Activated T-helper 1 cell treated with anti-CD3 and anti-CD28 coated beads, Interleukin-12 subunit alpha, Interleukin-12 subunit beta, Interleukin-2, Interleukin-4 antibody, amounts not matched to agents 30 ng/mL and 10 ng/mL and 1 ng/mL, durations not matched to agents 14 hours and 24 hours and 36 hours (primary cell): ENCODE results near the gene HORMAD2. TPM values are rescaled to one million over a fixed set of nuclear protein-coding genes. Genes with fewer than 3 reads are reported as not detected.
A peak's percentile ranks its signal among the peaks of the same experiment; 100 is the strongest.

ENCODE experiments used
- DNase-seq: peaks from one replicate; pipeline ENCODE4 v3.0.0; 2021; ENCODE audit warnings: low spot score
- H3K27ac Mint-ChIP-seq: one replicate; pipeline ENCODE4 v1.8.0; 2021; ENCODE audit warnings: mild to moderate bottlenecking, mixed read lengths
- H3K27me3 Mint-ChIP-seq: one replicate; pipeline ENCODE4 v1.8.0; 2022; ENCODE audit warnings: mild to moderate bottlenecking, moderate library complexity, mixed read lengths; ENCODE audit not compliant: insufficient read depth
- H3K36me3 Mint-ChIP-seq: one replicate; pipeline ENCODE4 v1.8.0; 2021; ENCODE audit warnings: low read depth, mixed read lengths
- H3K4me1 Mint-ChIP-seq: one replicate; pipeline ENCODE4 v1.8.0; 2021; ENCODE audit warnings: low read depth, mixed read lengths
- H3K4me3 Mint-ChIP-seq: one replicate; pipeline ENCODE4 v1.8.0; 2021; ENCODE audit warnings: mild to moderate bottlenecking, moderate library complexity, mixed read lengths
- H3K9me3 Mint-ChIP-seq: one replicate; pipeline ENCODE4 v1.8.0; 2021; ENCODE audit warnings: mixed read lengths
- intact Hi-C: fragments of 100-400 bp; cut with micrococcal nuclease; formaldehyde crosslinking; loops from one replicate; pipeline ENCODE4 v1.15.1; 2024
- total RNA-seq: library from RNA; stranded (reverse); gene quantifications from 2 replicates; pipeline ENCODE4 v1.2.3, GENCODE V29; 2022

The HORMAD2 gene
- total RNA-seq, 1 donor from 2014 or later: 0.21 TPM

DNA sequence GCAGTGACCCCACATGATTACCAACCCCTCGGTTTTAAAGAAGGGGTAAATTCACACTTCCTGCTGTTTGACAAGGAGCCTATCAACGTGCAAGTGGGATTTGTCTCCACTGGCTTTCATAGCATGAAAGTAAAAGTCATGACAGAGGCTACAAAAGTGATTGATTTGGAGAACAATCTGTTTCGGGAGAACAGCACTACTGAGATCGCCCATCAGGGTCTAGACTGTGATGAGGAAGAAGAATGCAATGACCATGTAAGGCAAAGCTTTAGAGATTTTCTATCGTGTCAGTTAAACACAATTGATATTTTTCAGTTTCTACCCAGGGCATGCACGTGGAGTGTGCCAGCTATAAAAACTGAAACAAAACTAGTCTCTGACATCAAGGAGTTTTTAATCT lies 41.7 kb downstream of the HORMAD2 start:
- Mint-ChIP-seq H3K9me3 (no peaks in the 10 kb centered on the region), H3K27ac (no peak overlapping the region), H3K4me3 (peak overlapping the region; percentile 20), H3K27me3 (no peaks in the 10 kb centered on the region), H3K4me1 (peaks cover 38% of the 10 kb centered on the region), H3K36me3 (peaks cover 3% of the 10 kb centered on the region)
- DNase-seq: no peak
- intact Hi-C loops: no loop called here

DNA sequence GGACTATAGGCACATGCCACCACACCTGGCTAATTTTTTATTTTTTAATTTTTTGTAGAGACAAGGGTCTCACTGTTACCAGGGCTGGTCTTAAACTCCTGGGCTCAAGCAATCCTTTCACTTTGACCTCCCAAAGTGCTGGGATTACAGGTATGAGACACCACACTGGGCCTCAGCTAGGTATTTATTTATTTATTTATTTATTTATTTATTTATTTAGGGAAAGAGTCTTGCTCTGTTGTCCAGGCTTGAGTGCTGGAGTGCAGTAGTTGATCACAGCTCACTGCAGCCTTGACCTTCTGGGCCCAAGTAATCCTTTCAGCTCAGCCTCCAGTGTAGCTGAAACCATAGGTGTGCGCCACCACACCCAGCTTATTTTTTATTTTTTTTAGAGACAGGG lies 43.2 kb downstream of the HORMAD2 start:
- intact Hi-C loops: no loop called here
- Mint-ChIP-seq H3K4me1 (peaks cover 36% of the 10 kb centered on the region), H3K36me3 (peaks cover 7% of the 10 kb centered on the region), H3K27ac (no peak overlapping the region), H3K4me3 (no peak overlapping the region), H3K27me3 (no peaks in the 10 kb centered on the region), H3K9me3 (peaks cover 5% of the 10 kb centered on the region)
- DNase-seq: no peak

DNA sequence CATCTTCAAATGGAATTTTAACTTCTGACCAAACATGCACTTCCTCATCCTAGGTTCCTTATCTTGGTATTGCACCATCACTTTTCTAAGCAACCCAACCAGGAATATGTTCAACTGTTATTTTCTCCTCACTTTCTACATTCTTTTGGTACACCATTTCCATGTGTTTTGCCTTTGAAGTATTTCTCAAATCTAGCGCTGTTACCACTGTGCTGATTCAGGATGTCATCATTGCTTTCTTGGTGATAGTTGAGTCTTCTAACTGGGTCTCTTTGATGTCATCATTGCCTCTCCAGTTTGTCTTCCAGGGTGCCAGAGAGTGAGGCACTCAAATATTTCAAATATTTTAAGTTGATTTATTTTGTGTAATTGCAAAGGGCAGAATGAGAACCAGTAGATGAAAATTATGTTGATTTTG lies 47.5 kb downstream of the HORMAD2 start:
- no peak for DNase-seq
- no peaks in the 10 kb centered on the region for H3K27me3 Mint-ChIP-seq
- no peak overlapping the region for H3K27ac Mint-ChIP-seq
- no peak overlapping the region for H3K4me3 Mint-ChIP-seq
- intact Hi-C loops: no loop called here
- H3K9me3 Mint-ChIP-seq: peaks cover 5% of the 10 kb centered on the region
- H3K36me3 Mint-ChIP-seq: peaks cover 7% of the 10 kb centered on the region
- H3K4me1 Mint-ChIP-seq: peaks cover 35% of the 10 kb centered on the region

DNA sequence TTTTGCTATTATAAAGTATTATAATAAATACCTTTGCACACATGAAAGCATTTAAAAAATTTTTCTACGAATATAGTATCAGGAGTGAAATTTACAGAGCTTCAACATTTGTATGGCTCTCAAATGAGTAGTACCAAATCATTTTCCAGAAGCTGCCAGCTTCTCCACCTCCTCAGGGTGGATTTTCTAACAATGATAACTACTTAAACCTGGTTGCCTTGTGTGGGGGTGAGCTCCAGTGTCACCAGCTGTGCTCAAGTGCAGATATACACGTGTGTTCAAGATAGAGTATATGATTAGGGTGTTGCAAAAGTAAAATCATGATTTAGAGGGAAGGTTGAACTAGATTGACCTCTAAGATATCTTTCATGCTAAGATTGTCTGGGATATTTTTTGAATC lies 48.2 kb downstream of the HORMAD2 start:
- Mint-ChIP-seq H3K9me3 (peaks cover 5% of the 10 kb centered on the region), H3K4me1 (peaks cover 31% of the 10 kb centered on the region), H3K36me3 (peaks cover 7% of the 10 kb centered on the region), H3K4me3 (no peak overlapping the region), H3K27me3 (no peaks in the 10 kb centered on the region), H3K27ac (no peak overlapping the region)
- intact Hi-C loops: no loop called here
- no peak for DNase-seq

DNA sequence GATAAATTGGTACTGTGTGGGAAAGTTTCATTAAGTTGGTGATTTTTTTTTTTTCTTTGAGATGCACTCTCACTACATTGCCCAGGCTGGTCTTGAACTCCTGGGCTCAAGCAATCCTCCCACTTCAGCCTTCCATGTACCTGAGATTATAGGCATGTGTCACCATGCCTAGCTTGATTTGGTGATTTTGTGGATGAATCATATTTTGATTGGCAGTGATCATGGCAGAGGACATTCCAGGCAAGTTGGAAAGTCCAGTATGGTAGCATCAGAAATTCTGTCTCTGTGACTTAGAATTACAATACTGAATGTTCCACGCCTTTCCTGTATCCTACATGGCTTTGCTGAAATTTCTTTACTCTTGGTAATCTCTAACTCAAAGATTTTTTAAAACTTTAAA lies 49.4 kb downstream of the HORMAD2 start:
- Mint-ChIP-seq H3K4me1 (peaks cover 27% of the 10 kb centered on the region), H3K27ac (no peak overlapping the region), H3K9me3 (peaks cover 5% of the 10 kb centered on the region), H3K4me3 (no peak overlapping the region), H3K36me3 (peaks cover 5% of the 10 kb centered on the region), H3K27me3 (no peaks in the 10 kb centered on the region)
- intact Hi-C loops: no loop called here
- DNase-seq: no peak

DNA sequence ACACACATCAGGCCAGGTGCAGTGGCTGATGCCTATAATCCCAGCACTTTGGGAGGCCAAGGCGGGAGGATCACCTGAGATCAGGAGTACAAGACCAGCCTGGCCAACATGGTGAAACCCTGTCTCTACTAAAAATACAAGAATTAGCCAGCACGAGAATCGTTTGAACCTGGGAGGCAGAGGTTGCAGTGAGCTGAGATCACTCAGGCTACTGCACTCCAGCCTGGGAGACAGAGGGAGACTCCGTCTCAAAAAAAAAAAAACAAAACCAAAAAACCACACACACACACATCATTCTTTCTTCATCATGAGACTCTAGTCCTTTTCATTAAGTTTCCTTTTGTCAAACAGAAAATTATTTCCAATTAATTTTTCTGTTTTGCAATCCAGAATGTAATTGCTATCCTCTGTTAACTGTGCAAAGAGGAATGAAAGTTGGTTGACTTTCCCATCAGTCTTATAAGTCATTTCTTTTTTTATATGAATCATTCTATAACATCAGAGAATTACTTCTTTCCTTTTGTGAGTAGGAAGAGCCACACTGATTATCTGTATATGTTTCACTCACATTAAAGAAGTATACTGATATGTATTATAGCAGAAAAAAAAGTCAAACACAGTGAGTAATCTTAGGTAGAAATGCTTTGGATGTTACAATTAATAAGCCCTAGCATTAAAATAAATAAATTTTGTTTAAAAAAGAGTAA lies 52.2 kb downstream of the HORMAD2 start:
- Mint-ChIP-seq H3K27ac (peak overlapping the region; percentile 44), H3K36me3 (peaks cover 5% of the 10 kb centered on the region), H3K4me1 (peaks cover 26% of the 10 kb centered on the region), H3K9me3 (peaks cover 5% of the 10 kb centered on the region), H3K27me3 (no peaks in the 10 kb centered on the region), H3K4me3 (no peak overlapping the region)
- intact Hi-C loops: loop anchor here (2.0 kb wide), 1 partner anchor 34 kb away; no protein-coding TSS in a partner anchor
- no peak for DNase-seq

DNA sequence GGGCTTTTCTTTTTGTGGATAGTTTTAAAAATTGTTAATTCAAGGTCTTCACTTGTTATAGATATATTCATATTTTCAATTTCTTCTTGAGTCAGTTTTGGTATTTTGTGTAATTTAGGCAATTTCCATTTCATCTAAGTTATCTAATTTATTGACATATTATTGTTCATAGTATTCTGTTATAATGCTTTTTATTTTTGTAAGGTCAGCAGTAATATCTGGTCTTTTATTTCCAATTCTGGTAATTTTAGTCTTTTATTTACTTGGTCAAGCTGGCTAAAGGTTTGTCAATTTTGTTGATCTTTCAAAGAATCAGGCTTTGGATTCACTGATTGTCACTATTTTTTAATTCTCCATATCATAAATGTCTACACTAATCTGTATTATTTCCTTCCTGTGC lies 60.1 kb downstream of the HORMAD2 start:
- H3K27me3 Mint-ChIP-seq: no peaks in the 10 kb centered on the region
- H3K36me3 Mint-ChIP-seq: peaks cover 17% of the 10 kb centered on the region
- no peak overlapping the region for H3K27ac Mint-ChIP-seq
- peaks cover 32% of the 10 kb centered on the region for H3K9me3 Mint-ChIP-seq
- H3K4me3 Mint-ChIP-seq: no peak overlapping the region
- no peak for DNase-seq
- intact Hi-C loops: no loop called here
- no peaks in the 10 kb centered on the region for H3K4me1 Mint-ChIP-seq

DNA sequence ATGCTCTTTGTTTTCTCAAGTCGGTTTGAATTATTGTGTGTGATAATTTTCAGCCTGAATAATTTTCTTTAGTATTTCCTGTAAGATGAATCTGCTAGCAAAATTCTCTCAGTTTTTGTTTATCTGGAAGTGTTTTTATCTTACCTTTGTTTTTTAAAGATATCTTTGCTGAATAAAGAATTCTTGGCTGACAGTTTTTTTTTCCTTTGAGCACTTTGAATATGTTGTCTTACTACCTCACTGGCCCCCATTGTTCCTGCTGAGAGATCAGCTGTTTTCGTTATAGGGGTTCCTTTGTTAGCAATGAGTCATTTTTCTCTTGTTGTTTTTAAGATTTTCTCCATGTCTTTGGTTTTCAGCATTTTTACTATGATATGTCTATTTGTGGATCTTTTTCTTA lies 63.0 kb downstream of the HORMAD2 start:
- peaks cover 43% of the 10 kb centered on the region for H3K9me3 Mint-ChIP-seq
- DNase-seq: no peak
- H3K4me3 Mint-ChIP-seq: no peak overlapping the region
- no peak overlapping the region for H3K27ac Mint-ChIP-seq
- peaks cover 22% of the 10 kb centered on the region for H3K36me3 Mint-ChIP-seq
- intact Hi-C loops: no loop called here
- H3K4me1 Mint-ChIP-seq: peaks cover 4% of the 10 kb centered on the region
- no peaks in the 10 kb centered on the region for H3K27me3 Mint-ChIP-seq

DNA sequence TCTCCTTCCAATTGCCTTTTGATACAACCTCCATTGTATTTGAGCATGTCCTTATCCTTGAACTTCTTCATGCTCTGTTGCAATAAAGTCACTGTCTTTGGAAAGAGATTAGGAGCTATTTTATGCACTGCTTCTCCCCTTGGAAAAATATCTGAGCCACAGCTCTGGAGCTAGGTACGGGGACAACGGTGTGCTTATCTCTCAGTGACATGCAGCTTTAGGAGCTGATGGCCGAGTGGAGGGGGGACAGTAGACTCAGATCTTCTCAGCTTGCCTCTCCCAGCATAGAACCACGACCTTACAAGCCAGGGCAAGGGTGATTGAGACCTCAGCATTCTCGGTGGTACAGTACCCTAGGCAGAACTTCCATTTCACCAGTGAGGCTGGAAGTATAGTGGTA lies 64.1 kb downstream of the HORMAD2 start:
- Mint-ChIP-seq H3K9me3 (peaks cover 43% of the 10 kb centered on the region), H3K36me3 (peaks cover 23% of the 10 kb centered on the region), H3K4me1 (peaks cover 7% of the 10 kb centered on the region), H3K27ac (no peak overlapping the region), H3K27me3 (no peaks in the 10 kb centered on the region), H3K4me3 (no peak overlapping the region)
- intact Hi-C loops: no loop called here
- no peak for DNase-seq

DNA sequence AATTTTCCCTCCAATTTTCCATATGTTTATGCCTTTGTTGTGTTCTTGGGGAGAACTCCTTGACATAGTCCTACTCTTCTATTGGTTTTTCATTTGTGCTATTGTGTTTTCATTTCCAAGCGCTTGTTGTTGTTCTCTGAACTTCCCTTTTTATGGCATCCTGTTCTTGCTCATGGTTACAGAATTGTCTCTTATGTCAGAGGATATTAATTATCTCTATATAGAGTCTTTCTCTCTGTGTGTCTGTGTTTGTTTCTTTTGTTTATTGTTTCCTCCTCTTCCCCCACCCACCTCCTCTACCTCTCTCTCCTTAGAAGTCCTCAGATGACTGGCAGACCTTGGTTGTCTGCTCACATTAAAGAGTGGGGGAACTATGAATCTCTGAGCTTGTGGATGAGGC lies 69.9 kb downstream of the HORMAD2 start:
- Mint-ChIP-seq H3K27ac (no peak overlapping the region), H3K4me1 (peaks cover 27% of the 10 kb centered on the region), H3K27me3 (no peaks in the 10 kb centered on the region), H3K9me3 (peaks cover 23% of the 10 kb centered on the region), H3K4me3 (no peak overlapping the region), H3K36me3 (peaks cover 11% of the 10 kb centered on the region)
- no peak for DNase-seq
- intact Hi-C loops: no loop called here

DNA sequence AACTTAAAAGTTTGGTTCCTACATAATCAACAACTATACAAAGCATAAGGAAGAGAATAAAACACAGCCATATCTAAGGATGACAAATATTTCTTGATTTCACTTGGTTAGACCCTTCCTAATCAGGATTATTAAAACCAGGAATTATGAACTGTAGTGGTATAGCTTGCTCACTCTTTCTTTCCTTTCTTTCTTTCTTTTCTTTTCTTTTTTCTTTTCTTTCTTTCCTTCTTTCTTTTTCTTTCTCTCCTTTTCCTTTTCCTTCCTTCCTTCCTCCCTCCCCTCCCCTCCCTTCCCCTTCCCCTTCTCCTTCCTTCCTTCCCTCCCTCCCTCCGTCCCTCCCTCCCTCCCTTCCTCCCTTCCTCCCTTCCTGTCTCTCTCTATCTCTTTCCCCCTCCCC lies 78.0 kb downstream of the HORMAD2 start:
- Mint-ChIP-seq H3K36me3 (peaks cover 5% of the 10 kb centered on the region), H3K27me3 (peaks cover 2% of the 10 kb centered on the region), H3K4me1 (peaks cover 60% of the 10 kb centered on the region), H3K4me3 (peak overlapping the region; percentile 45), H3K27ac (peak overlapping the region; percentile 93), H3K9me3 (peaks cover 7% of the 10 kb centered on the region)
- intact Hi-C loops: no loop called here
- no peak for DNase-seq

DNA sequence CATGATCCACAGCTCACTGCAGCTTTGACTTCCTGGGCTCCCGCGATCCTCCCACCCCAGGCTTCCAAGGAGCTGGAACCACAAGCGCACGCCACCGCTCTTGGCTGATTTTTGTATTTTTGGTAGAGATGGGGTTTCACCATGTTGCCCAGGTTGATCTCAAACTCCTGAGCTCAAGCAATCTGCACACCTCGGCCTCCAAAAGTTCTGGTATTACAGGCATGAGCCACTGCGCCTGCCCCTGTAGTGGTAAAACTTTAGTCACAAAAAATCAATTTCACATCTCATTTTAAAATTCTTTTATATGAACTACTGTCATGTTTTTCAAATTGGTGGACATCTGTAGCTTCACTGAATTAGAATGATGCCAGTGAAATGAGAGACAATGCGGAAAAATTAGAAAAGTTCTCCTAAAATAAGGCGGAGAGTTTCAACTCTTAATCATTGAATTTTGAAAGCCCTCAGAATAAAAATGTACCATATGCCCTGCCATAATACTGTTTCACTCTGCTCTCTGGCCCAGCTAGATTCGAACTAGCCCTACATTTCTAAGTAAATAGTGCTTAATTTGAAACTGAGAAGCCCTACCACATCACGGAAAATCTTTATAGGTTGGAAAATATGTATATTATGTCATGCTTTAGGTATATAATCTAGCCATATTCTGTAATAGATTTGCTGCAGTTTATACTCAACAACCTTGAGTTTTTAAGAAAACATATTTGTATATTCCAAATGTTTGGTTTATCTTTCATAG lies 78.7 kb downstream of the HORMAD2 start:
- intact Hi-C loops: loop anchor here (1.0 kb wide), 3 partner anchors 8 to 87 kb away; partner anchors contain the start of gene LIF
- Mint-ChIP-seq H3K4me3 (peak overlapping the region; percentile 45), H3K4me1 (peaks cover 65% of the 10 kb centered on the region), H3K27ac (peak overlapping the region; percentile 93), H3K27me3 (peaks cover 2% of the 10 kb centered on the region), H3K9me3 (peaks cover 7% of the 10 kb centered on the region), H3K36me3 (peaks cover 7% of the 10 kb centered on the region)
- no peak for DNase-seq
